ENCODE measurements around the gene FKBP7.
"Not testable (repeated sequence)": the region's sequence is repeated elsewhere in the genome, so short reads cannot be mapped to it uniquely, and the experiment has no call there.

The FKBP7 gene

GRCh38 chr2:178449700-178450523, 28.5 kb downstream of the FKBP7 start:
- no peak for DNase-seq (ENCODE audit: low read depth)

- no peak for DNase-seq (ENCODE audit: low read depth)
Measured at GRCh38 chr2:178448968-178449661, 29.3 kb downstream of the FKBP7 start.

GRCh38 chr2:178441426-178441825, 37.0 kb downstream of the FKBP7 start:
- no peak for DNase-seq (ENCODE audit: low read depth)

- no peak for DNase-seq (ENCODE audit: low read depth)
Measured at GRCh38 chr2:178436662-178437061, 41.7 kb downstream of the FKBP7 start.

- no peak for DNase-seq (ENCODE audit: low read depth)
Measured at GRCh38 chr2:178429336-178429735, 49.1 kb downstream of the FKBP7 start.

- DNase-seq (ENCODE audit: low read depth) = no peak
Measured at GRCh38 chr2:178428396-178428806, 50.0 kb downstream of the FKBP7 start.

GRCh38 chr2:178427458-178427857, 50.9 kb downstream of the FKBP7 start:
- DNase-seq (ENCODE audit: low read depth) = no peak

- no peak for DNase-seq (ENCODE audit: low read depth)
Measured at GRCh38 chr2:178426388-178426787, 52.0 kb downstream of the FKBP7 start.

- DNase-seq (ENCODE audit: low read depth) = no peak
Measured at GRCh38 chr2:178425255-178425827, 53.1 kb downstream of the FKBP7 start.

GRCh38 chr2:178423746-178424145, 54.7 kb downstream of the FKBP7 start:
- DNase-seq (ENCODE audit: low read depth) = not testable (repeated sequence)

- DNase-seq (ENCODE audit: low read depth) = no peak
Measured at GRCh38 chr2:178422097-178422496, 56.3 kb downstream of the FKBP7 start.

GRCh38 chr2:178420463-178420999, 57.9 kb downstream of the FKBP7 start:
- no peak for DNase-seq (ENCODE audit: low read depth)

GRCh38 chr2:178419123-178419522, 59.3 kb downstream of the FKBP7 start:
- DNase-seq (ENCODE audit: low read depth) = no peak

- DNase-seq (ENCODE audit: low read depth) = no peak
Measured at GRCh38 chr2:178418426-178418825, 60.0 kb downstream of the FKBP7 start.

GRCh38 chr2:178417916-178418315, 60.5 kb downstream of the FKBP7 start:
- no peak for DNase-seq (ENCODE audit: low read depth)

- DNase-seq (ENCODE audit: low read depth) = no peak
Measured at GRCh38 chr2:178415979-178416378, 62.4 kb downstream of the FKBP7 start.

- peak; percentile 50 for DNase-seq (ENCODE audit: low read depth)
Measured at GRCh38 chr2:178414266-178415247, 63.8 kb downstream of the FKBP7 start.

Measured in stimulated activated CD8-positive, alpha-beta memory T cell treated with anti-CD3 and anti-CD28 coated beads, Interleukin-12 subunit alpha, Interleukin-12 subunit beta, amount 100 ng/mL, for 1 hour (primary cell).